NCI-H2171 treated with DMSO at 0.1 percent for 48 hours (cell line): ENCODE results near the gene CXCL17.

Source experiments
- DNase-seq: peaks from one replicate; lab custom pipeline; 2025; lab: John Stamatoyannopoulos, UW

Gene CXCL17

GRCh38 chr19:42423462-42424344 lies 19.0 kb downstream of the CXCL17 start:
- DNase-seq = peak; percentile 70

DNA sequence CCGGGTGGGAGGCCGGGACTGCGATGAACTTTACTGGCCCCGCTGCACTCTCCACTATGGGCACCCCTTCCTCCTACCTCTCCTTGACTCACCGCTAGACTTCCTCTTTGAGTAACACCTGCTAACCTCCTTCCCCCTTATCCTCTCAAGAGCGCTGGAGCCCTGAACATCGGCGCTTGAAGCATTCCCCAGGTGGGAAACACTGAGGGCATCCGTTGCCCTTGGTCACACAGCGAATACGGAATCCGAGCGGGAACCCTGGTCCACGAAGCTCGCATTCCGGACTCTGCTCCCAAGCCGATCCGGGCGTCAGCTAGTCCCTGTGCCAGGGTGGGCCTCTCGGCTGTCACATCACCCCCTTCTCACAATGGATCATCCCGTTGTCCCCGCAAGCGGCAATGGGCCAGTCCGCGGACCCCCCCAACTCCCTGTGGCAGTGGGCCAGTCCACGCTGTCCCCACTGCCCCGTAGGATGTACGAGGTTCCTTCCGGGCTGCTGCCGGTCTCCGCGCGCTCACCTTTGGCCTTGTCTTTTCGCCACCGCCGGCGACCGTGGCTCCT lies 19.8 kb downstream of the CXCL17 start:
- peak; percentile 27 for DNase-seq

DNA sequence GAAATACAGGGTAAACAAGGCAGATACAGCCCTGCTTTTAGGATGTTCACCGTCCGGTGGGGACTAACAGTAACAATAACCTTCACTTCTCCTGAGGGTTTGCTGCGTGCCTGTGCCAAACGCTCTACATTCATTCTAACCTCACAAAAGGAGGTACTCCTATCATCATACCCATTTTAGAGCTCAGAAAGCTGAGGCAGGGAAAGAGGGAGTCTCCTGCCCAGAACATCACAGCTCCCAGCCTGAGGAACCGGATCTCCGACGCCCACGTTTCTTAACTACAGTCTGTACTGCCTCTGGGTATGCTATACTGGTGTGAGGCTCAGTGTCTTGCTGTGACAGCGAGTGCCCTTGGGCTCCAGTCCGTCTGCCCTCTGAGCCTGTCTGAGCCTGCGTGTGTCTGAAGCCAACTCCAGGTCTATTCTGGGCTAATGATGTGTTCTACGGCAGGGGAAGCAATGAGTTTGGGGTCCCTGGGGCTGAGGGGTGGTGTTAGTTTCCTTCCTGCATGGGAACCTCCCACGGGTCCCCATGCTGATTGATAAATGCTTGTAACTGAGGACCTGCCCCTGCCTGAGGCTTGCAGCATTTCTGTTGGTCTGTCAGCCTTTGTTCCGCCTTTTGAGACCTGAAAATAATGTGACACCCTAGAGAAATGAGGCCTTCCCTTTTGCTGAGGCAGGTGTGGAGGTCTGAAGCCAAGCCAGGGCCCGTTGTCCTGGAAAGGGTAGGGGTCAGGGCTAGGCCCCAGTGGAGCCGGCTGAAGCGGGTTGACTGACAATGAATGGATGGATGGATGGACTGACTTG lies 20.4 kb downstream of the CXCL17 start:
- DNase-seq = no peak

GRCh38 chr19:42421591-42422031 lies 21.1 kb downstream of the CXCL17 start:
- no peak for DNase-seq

GRCh38 chr19:42421101-42421500 lies 21.6 kb downstream of the CXCL17 start:
- DNase-seq = no peak

- DNase-seq = peak; percentile 68
Observed at GRCh38 chr19:42420055-42420544, 22.6 kb downstream of the CXCL17 start.

DNA sequence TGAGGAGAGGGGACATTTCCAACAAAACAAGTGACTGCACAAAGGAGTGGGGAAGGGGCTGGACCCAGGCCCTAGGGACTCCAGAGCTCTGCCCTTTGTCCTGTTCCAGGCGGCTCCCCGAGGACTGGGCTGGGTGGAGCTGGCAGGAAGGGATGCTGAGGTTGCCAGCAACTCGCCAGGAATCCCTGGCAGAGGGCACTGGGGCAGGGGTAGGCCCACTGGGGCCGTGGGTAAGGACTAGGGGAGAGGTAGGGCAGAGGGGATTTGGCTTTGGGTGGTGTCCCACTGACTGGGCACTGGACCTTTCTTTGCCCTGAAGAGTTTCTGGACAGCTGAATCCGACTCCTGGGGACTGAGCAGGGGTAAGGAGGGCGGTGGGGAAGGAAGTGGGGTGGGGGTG lies 23.4 kb downstream of the CXCL17 start:
- no peak for DNase-seq

DNA sequence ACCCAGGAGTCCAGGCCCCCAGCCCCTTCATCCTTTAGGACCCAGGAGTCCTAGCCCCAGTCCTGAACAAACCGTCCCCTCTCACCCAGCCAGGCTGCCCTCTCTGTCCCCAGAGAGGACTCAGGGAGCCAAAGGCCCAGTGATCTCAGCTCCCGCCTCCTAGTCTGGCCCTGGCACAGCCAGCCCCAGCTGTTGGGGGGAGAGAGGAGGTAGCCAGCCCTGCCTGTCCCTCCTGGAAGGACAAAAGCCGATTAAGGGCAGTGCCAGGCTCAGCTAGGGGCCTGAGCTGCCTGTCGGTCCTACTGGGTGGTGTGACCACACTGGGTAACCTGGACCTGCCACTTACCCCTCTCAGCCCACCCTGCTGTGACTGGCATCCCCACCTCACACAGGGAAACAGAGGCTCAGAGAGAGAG lies 30.1 kb downstream of the CXCL17 start:
- no peak for DNase-seq

DNA sequence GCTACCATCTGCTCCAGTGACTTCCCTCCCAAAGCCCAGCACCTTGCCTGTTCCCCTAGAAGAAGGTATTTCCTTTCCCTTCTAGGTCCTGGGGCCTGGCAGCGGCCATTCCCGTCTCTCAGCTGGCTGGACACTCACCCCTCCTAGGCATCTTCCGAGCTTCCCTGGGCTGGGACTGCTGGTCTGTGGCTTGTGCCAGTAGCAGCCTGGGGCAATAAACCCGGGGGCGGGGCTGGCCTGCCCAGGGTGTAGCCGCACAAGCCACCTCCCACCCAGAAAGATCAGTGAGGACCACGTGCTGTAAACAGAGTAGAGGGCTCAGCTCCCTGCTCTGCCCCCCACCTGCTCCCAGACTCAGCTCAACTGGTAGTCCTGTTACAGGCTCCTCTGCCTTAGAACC lies 30.5 kb downstream of the CXCL17 start:
- DNase-seq = no peak

- no peak for DNase-seq
Observed at GRCh38 chr19:42411581-42412178, 31.1 kb downstream of the CXCL17 start.

DNA sequence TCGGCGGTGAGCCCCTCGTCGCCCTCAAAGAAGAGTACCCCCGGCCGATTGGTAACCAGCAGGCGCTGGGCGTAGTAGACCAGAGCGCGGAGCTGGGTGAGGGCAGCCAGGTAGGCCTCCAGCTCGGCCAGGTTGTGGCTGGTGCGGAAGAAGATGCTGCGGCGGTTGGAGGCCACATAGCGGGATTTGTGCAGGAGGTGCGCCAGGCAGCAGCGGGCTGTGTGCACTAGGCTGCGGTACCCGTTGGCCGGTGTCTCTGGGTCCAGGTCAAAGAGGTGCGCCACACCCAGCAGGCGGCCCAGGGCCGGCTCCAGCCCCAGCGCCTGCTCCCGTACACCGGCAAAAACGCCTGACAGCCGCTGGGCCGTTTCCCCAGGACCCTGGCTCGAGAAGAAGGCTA lies 32.4 kb downstream of the CXCL17 start:
- no peak for DNase-seq

GRCh38 chr19:42409477-42409876 lies 33.3 kb downstream of the CXCL17 start:
- DNase-seq = no peak

GRCh38 chr19:42407816-42408175 lies 35.0 kb downstream of the CXCL17 start:
- DNase-seq = no peak

GRCh38 chr19:42407085-42407815 lies 35.5 kb downstream of the CXCL17 start:
- no peak for DNase-seq

DNA sequence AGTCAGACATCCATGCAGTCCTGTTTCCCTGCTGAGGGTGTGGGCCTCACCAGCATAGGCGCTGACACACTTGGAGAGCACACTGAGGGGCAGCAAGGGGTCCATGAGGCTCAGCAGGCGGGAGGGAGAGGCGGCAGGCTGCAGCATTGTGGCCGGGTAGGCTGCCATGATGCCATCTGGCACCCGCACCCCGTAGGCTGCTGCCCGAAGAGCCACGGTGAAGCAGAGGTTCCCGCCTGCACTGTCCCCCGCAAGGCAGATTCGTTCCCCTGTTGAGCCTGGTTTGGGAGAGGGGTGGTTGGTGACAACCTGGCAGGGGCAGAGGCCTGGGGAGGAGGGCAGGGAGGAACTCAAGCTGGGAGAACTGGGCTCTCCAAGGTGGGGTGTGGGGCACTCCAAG lies 36.6 kb downstream of the CXCL17 start:
- no peak for DNase-seq

GRCh38 chr19:42403586-42403985 lies 39.2 kb downstream of the CXCL17 start:
- peak; percentile 96 for DNase-seq

GRCh38 chr19:42402376-42403116 lies 40.2 kb downstream of the CXCL17 start:
- DNase-seq = peak; percentile 60

- peak; percentile 74 for DNase-seq
Observed at GRCh38 chr19:42401365-42402303, 41.1 kb downstream of the CXCL17 start.

DNA sequence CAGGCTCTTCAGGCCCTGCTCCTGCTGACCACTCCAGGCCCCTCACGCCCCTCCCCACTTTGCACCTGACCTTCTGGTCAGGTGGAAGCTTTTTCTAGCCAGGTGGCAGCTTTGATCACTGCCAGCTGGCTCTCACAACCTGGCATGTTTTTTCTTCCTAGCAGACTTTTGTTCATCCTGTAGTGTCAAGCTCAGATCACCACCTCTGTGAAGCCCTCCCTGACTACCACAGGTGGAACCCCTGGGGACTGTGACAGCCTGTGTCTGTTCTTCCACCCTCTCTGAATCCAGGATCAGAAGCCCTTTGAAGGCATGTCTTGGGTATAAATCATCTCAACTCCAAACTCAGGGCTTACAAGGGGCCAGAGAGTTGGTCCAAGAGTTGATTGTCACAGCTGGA lies 42.3 kb downstream of the CXCL17 start:
- DNase-seq = no peak
